ENCODE data around the gene HPDL. TPM values are rescaled to one million over a fixed set of nuclear protein-coding genes. Genes with fewer than 3 reads are reported as not detected.

Gene HPDL
- total RNA-seq, 1 donor from 2014 or later: 0.64 TPM

- Histone ChIP-seq H3K9me3 (ENCODE audit: low read depth) (no peaks in the 10 kb centered on the region), H2AFZ (replicated peaks) (no peak overlapping the region), H3K36me3 (no peaks in the 10 kb centered on the region), H3F3A (ENCODE audit: low read depth) (peaks cover 13% of the 10 kb centered on the region), H3K4me1 (peaks cover 9% of the 10 kb centered on the region), H3K79me2 (ENCODE audit: low read depth) (peaks cover 22% of the 10 kb centered on the region), H4K20me1 (ENCODE audit: low read depth) (no peaks in the 10 kb centered on the region), H3K4me2 (no peak overlapping the region), H3K27me3 (no peaks in the 10 kb centered on the region), H3K9ac (no peak overlapping the region), H3K4me3 (no peak overlapping the region), H3K27ac (no peak overlapping the region)
- peaks cover 10% of the 10 kb centered on the region for H3K4me1 Mint-ChIP-seq
- peaks cover 9% of the 10 kb centered on the region for H3K27me3 Mint-ChIP-seq (ENCODE audit: insufficient read depth, low read depth)
- H3K4me3 Mint-ChIP-seq: no peak overlapping the region
- peaks cover 17% of the 10 kb centered on the region for H3K36me3 Mint-ChIP-seq
- DNase-seq (ENCODE audit: low spot score): no peak
- H3K27ac Mint-ChIP-seq: no peak overlapping the region
- no peak for TF ChIP-seq EZH2phosphoT487 (IDR thresholded peaks at IDR 0.05)
- TF ChIP-seq CTCF (IDR thresholded peaks at IDR 0.05): no peak
- no peak for TF ChIP-seq EZH2 (IDR thresholded peaks at IDR 0.05)
- H3K9me3 Mint-ChIP-seq: no peaks in the 10 kb centered on the region
Measured at GRCh38 chr1:45344499-45344898, 17.8 kb downstream of the HPDL start.

GRCh38 chr1:45345014-45345413 is 18.3 kb downstream of the HPDL start:
- no peak overlapping the region for H3K4me2 ChIP-seq
- no peak for TF ChIP-seq EZH2 (IDR thresholded peaks at IDR 0.05)
- no peak for TF ChIP-seq CTCF (IDR thresholded peaks at IDR 0.05)
- TF ChIP-seq EZH2phosphoT487 (IDR thresholded peaks at IDR 0.05): no peak
- peaks cover 9% of the 10 kb centered on the region for H3K4me1 Mint-ChIP-seq
- no peak overlapping the region for H3K9ac ChIP-seq
- no peaks in the 10 kb centered on the region for H3K36me3 ChIP-seq
- H3K27me3 Mint-ChIP-seq (ENCODE audit: insufficient read depth, low read depth): peaks cover 9% of the 10 kb centered on the region
- no peak overlapping the region for H3K4me3 ChIP-seq
- no peaks in the 10 kb centered on the region for H3K27me3 ChIP-seq
- H3K36me3 Mint-ChIP-seq: peaks cover 17% of the 10 kb centered on the region
- no peak overlapping the region for H3K27ac Mint-ChIP-seq
- H3K9me3 Mint-ChIP-seq: no peaks in the 10 kb centered on the region
- no peak for DNase-seq (ENCODE audit: low spot score)
- H3K9me3 ChIP-seq (ENCODE audit: low read depth): no peaks in the 10 kb centered on the region
- peaks cover 8% of the 10 kb centered on the region for H3F3A ChIP-seq (ENCODE audit: low read depth)
- peaks cover 9% of the 10 kb centered on the region for H3K4me1 ChIP-seq
- peaks cover 21% of the 10 kb centered on the region for H3K79me2 ChIP-seq (ENCODE audit: low read depth)
- no peak overlapping the region for H3K27ac ChIP-seq
- H4K20me1 ChIP-seq (ENCODE audit: low read depth): no peaks in the 10 kb centered on the region
- H3K4me3 Mint-ChIP-seq: no peak overlapping the region
- no peak overlapping the region for H2AFZ ChIP-seq (replicated peaks)

- Histone ChIP-seq H3K9me3 (ENCODE audit: low read depth) (no peaks in the 10 kb centered on the region), H3K79me2 (ENCODE audit: low read depth) (peaks cover 9% of the 10 kb centered on the region), H4K20me1 (ENCODE audit: low read depth) (no peaks in the 10 kb centered on the region), H2AFZ (replicated peaks) (no peak overlapping the region), H3K9ac (no peak overlapping the region), H3F3A (ENCODE audit: low read depth) (no peaks in the 10 kb centered on the region), H3K4me3 (no peak overlapping the region), H3K27me3 (no peaks in the 10 kb centered on the region), H3K4me2 (no peak overlapping the region), H3K36me3 (no peaks in the 10 kb centered on the region), H3K27ac (no peak overlapping the region), H3K4me1 (no peaks in the 10 kb centered on the region)
- no peak overlapping the region for H3K27ac Mint-ChIP-seq
- H3K9me3 Mint-ChIP-seq: no peaks in the 10 kb centered on the region
- H3K4me3 Mint-ChIP-seq: no peak overlapping the region
- DNase-seq (ENCODE audit: low spot score): no peak
- peaks cover 5% of the 10 kb centered on the region for H3K4me1 Mint-ChIP-seq
- H3K27me3 Mint-ChIP-seq (ENCODE audit: insufficient read depth, low read depth): peaks cover 6% of the 10 kb centered on the region
- TF ChIP-seq EZH2phosphoT487 (IDR thresholded peaks at IDR 0.05) (no peak), CTCF (IDR thresholded peaks at IDR 0.05) (no peak), EZH2 (IDR thresholded peaks at IDR 0.05) (no peak)
- H3K36me3 Mint-ChIP-seq: peaks cover 17% of the 10 kb centered on the region
Measured at GRCh38 chr1:45346473-45346872, 19.8 kb downstream of the HPDL start.

Measured in neural progenitor cell (in vitro differentiated cells).